GM23338 (cell line): ENCODE data around the gene KCNAB1. TPM values are rescaled to one million over a fixed set of nuclear protein-coding genes. Genes with fewer than 3 reads are reported as not detected.

Source experiments
- EZH2 ChIP-seq: fragments of 200-600 bp; sonication (generic); IDR thresholded peaks from one replicate; pipeline ENCODE4 v1.8.0; 2017; ENCODE audit warnings: antibody characterized with exemption, mild to moderate bottlenecking, low read depth; ENCODE audit not compliant: unreplicated experiment
- EZH2phosphoT487 ChIP-seq: fragments of 200-600 bp; sonication (generic); IDR thresholded peaks from one replicate; pipeline ENCODE4 v1.8.1; 2018; ENCODE audit warnings: antibody characterized with exemption; ENCODE audit not compliant: unreplicated experiment
- JUNB ChIP-seq: IDR thresholded peaks from one replicate; pipeline ENCODE4 v1.6.1; 2016; ENCODE audit warnings: antibody characterized with exemption; ENCODE audit not compliant: unreplicated experiment
- POLR2AphosphoS5 ChIP-seq: IDR thresholded peaks from 2 replicates; pipeline ENCODE4 v1.6.1; 2016; ENCODE audit warnings: antibody characterized with exemption, low read depth
- STAT1 ChIP-seq: IDR thresholded peaks from one replicate; pipeline ENCODE4 v1.6.1; 2016; ENCODE audit warnings: antibody characterized with exemption; ENCODE audit not compliant: unreplicated experiment
- ZNF114 ChIP-seq: fragments of 250-450 bp; sonication (Bioruptor Pico); IDR thresholded peaks from 2 replicates; pipeline ENCODE4 v1.5.0; 2020; ENCODE audit warnings: mild to moderate bottlenecking, moderate library complexity
- ZNF462 ChIP-seq: fragments of 250-450 bp; sonication (Bioruptor Pico); IDR thresholded peaks from 2 replicates; pipeline ENCODE4 v1.5.0; 2020; ENCODE audit warnings: mild to moderate bottlenecking, moderate library complexity
- polyA plus RNA-seq: library from polyadenylated mRNA; unstranded; fragments of >200 nt; fragmentation: Nextera tagmentation; extraction: Ambion mirVana; gene quantifications from 2 replicates; pipeline ENCODE4 v1.2.1, GENCODE V29; 2016
- total RNA-seq: library from RNA; depleted of rRNA; stranded (reverse); fragments of >200 nt; shearing (Covaris generic); gene quantifications from 2 replicates; pipeline ENCODE4 v1.2.3, GENCODE V29; 2014
- TF ChIP-seq, protein P1 (sequence below): IDR thresholded peaks from one replicate; pipeline ENCODE4 v1.6.1; 2018; ENCODE audit warnings: antibody characterized with exemption; ENCODE audit not compliant: unreplicated experiment
- TF ChIP-seq, protein P2 (sequence below), 2 experiments: fragments of 200-600 bp in 1 of 2; sonication (generic) in 1 of 2; conservative IDR thresholded peaks; 2 replicates each; pipeline versions ENCODE4 v1.5.1 to v1.6.1; 2016 to 2017; ENCODE audit warnings: antibody characterized with exemption in 2 of 2, low read depth in 2 of 2, mild to moderate bottlenecking in 2 of 2, moderate library complexity in 1 of 2

The KCNAB1 gene
- total and polyA plus RNA-seq, 2 experiments from 2014 or later, result 0.69 to 2.6 TPM

DNA sequence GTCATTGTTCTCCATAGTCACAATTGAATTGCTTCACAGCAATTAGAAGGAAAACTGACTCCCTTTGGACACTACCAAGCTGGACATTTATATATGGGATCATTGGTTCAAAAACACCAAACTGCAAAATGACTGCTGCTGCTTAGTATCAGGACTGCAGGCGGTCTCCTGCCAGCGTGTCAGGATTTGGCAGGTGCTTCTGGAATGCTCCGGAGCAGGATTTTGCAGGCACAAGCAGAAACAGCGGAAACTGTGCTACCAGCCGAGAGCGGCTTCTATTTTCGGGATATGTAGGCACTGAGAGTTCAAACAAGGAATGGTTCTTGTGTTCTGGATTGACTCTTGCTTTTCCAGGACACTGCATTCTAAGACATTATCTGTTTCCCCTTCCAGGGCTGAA, 339.1 kb downstream of the KCNAB1 start (continued):
- no peak for TF ChIP-seq ZNF462 (CRISPR knock-in tag)
- TF ChIP-seq, protein P1, sequence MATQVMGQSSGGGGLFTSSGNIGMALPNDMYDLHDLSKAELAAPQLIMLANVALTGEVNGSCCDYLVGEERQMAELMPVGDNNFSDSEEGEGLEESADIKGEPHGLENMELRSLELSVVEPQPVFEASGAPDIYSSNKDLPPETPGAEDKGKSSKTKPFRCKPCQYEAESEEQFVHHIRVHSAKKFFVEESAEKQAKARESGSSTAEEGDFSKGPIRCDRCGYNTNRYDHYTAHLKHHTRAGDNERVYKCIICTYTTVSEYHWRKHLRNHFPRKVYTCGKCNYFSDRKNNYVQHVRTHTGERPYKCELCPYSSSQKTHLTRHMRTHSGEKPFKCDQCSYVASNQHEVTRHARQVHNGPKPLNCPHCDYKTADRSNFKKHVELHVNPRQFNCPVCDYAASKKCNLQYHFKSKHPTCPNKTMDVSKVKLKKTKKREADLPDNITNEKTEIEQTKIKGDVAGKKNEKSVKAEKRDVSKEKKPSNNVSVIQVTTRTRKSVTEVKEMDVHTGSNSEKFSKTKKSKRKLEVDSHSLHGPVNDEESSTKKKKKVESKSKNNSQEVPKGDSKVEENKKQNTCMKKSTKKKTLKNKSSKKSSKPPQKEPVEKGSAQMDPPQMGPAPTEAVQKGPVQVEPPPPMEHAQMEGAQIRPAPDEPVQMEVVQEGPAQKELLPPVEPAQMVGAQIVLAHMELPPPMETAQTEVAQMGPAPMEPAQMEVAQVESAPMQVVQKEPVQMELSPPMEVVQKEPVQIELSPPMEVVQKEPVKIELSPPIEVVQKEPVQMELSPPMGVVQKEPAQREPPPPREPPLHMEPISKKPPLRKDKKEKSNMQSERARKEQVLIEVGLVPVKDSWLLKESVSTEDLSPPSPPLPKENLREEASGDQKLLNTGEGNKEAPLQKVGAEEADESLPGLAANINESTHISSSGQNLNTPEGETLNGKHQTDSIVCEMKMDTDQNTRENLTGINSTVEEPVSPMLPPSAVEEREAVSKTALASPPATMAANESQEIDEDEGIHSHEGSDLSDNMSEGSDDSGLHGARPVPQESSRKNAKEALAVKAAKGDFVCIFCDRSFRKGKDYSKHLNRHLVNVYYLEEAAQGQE, result no peak
- no peak for TF ChIP-seq ZNF114 (CRISPR knock-in tag)
- TF ChIP-seq JUNB, result no peak
- TF ChIP-seq STAT1, result no peak
- no peak for TF ChIP-seq EZH2
- TF ChIP-seq POLR2AphosphoS5, result no peak
- no peak for TF ChIP-seq EZH2phosphoT487
- TF ChIP-seq, protein P2, sequence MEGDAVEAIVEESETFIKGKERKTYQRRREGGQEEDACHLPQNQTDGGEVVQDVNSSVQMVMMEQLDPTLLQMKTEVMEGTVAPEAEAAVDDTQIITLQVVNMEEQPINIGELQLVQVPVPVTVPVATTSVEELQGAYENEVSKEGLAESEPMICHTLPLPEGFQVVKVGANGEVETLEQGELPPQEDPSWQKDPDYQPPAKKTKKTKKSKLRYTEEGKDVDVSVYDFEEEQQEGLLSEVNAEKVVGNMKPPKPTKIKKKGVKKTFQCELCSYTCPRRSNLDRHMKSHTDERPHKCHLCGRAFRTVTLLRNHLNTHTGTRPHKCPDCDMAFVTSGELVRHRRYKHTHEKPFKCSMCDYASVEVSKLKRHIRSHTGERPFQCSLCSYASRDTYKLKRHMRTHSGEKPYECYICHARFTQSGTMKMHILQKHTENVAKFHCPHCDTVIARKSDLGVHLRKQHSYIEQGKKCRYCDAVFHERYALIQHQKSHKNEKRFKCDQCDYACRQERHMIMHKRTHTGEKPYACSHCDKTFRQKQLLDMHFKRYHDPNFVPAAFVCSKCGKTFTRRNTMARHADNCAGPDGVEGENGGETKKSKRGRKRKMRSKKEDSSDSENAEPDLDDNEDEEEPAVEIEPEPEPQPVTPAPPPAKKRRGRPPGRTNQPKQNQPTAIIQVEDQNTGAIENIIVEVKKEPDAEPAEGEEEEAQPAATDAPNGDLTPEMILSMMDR (conservative IDR thresholded peaks at IDR 0.05; ENCODE audit: low read depth in 2 of 2), result no peak
